Loucy (cell line): ENCODE results near the gene NBPF12.
"Not testable (repeated sequence)": the region's sequence is repeated elsewhere in the genome, so short reads cannot be mapped to it uniquely, and the experiment has no call there.

Source experiments
- EZH2phosphoT487 ChIP-seq: fragments of 200-600 bp; IDR thresholded peaks from 2 replicates; pipeline ENCODE4 v1.6.1; 2018; ENCODE audit warnings: antibody characterized with exemption, mild to moderate bottlenecking, moderate library complexity, borderline replicate concordance
- TF ChIP-seq, protein P1 (sequence below): fragments of 200-600 bp; sonication (generic); conservative IDR thresholded peaks from 2 replicates; pipeline ENCODE4 v1.5.1; 2014; ENCODE audit warnings: mild to moderate bottlenecking, antibody characterized with exemption, low read length

DNA sequence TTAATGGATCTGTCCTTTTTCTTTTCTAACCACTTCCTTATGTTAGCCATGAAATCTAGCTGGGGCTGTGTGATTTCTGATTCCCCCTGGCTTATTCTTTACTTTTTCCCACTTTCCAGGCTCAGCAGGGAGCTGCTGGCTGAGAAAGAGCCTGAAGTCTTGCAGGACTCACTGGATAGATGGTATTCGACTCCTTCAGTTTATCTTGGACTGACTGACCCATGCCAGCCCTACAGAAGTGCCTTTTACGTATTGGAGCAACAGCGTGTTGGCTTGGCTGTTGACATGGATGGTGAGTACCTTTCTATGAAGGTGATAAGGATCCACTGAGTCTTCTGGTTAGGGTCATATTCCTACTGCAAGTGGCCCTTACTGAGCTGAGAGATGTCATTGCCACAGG lies 51.3 kb downstream of the NBPF12 start:
- TF ChIP-seq, protein P1, sequence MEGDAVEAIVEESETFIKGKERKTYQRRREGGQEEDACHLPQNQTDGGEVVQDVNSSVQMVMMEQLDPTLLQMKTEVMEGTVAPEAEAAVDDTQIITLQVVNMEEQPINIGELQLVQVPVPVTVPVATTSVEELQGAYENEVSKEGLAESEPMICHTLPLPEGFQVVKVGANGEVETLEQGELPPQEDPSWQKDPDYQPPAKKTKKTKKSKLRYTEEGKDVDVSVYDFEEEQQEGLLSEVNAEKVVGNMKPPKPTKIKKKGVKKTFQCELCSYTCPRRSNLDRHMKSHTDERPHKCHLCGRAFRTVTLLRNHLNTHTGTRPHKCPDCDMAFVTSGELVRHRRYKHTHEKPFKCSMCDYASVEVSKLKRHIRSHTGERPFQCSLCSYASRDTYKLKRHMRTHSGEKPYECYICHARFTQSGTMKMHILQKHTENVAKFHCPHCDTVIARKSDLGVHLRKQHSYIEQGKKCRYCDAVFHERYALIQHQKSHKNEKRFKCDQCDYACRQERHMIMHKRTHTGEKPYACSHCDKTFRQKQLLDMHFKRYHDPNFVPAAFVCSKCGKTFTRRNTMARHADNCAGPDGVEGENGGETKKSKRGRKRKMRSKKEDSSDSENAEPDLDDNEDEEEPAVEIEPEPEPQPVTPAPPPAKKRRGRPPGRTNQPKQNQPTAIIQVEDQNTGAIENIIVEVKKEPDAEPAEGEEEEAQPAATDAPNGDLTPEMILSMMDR = not testable (repeated sequence)
- TF ChIP-seq EZH2phosphoT487 = not testable (repeated sequence)
